Fibroblast of lung (primary cell): Measurements from ENCODE around the gene DPY19L1. TPM values are rescaled to one million over a fixed set of nuclear protein-coding genes. Genes with fewer than 3 reads are reported as not detected.
"Not testable (repeated sequence)": the region's sequence is repeated elsewhere in the genome, so short reads cannot be mapped to it uniquely, and the experiment has no call there.

Source experiments
- DNase-seq, 2 donors: peaks; one replicate each; pipeline versions ENCODE4 v3.0.0 to v3.0.0-alpha.2; 2010; ENCODE audit warnings: low read depth in 2 of 2
- H2AFZ ChIP-seq: 2 replicates; pipeline ENCODE4 v1.5.1; 2012; ENCODE audit warnings: low read length, control low read depth, inconsistent platforms
- H3K27ac ChIP-seq: 2 replicates; pipeline ENCODE4 v1.5.1; 2011; ENCODE audit warnings: low read length, control low read depth; ENCODE audit not compliant: insufficient read depth
- H3K27me3 ChIP-seq: 2 replicates; pipeline ENCODE4 v1.5.1; 2011; ENCODE audit warnings: mild to moderate bottlenecking, low read length; ENCODE audit not compliant: control insufficient read depth, insufficient read depth
- H3K36me3 ChIP-seq: 2 replicates; pipeline ENCODE4 v1.5.1; 2011; ENCODE audit warnings: low read length; ENCODE audit not compliant: control insufficient read depth, insufficient read depth
- H3K4me1 ChIP-seq: 2 replicates; pipeline ENCODE4 v1.5.1; 2011; ENCODE audit warnings: low read length; ENCODE audit not compliant: control insufficient read depth, insufficient read depth; ENCODE audit errors: extremely low read depth
- H3K4me2 ChIP-seq: 2 replicates; pipeline ENCODE4 v1.5.1; 2011; ENCODE audit warnings: low read length, control low read depth; ENCODE audit not compliant: insufficient read depth; ENCODE audit errors: extremely low read depth
- H3K4me3 ChIP-seq, 4 experiments: fragments of 200-600 bp in 1 of 4; sonication (generic) in 1 of 4; replicated peaks in 1 of 4; 2 replicates each; pipeline ENCODE4 v1.5.1; 2011 to 2016; ENCODE audit warnings: low read length in 4 of 4, low read depth in 3 of 4, mild to moderate bottlenecking in 3 of 4, control low read depth in 2 of 4, inconsistent platforms in 1 of 4, mixed read lengths in 1 of 4; ENCODE audit not compliant: insufficient read depth in 1 of 4; ENCODE audit errors: control extremely low read depth in 1 of 4
- H3K79me2 ChIP-seq: 2 replicates; pipeline ENCODE4 v1.5.1; 2012; ENCODE audit warnings: mild to moderate bottlenecking, low read length, inconsistent platforms; ENCODE audit not compliant: control insufficient read depth, insufficient read depth
- H3K9ac ChIP-seq: 2 replicates; pipeline ENCODE4 v1.5.1; 2011; ENCODE audit warnings: mild to moderate bottlenecking, low read length, control low read depth; ENCODE audit not compliant: insufficient read depth
- H3K9me3 ChIP-seq: 2 replicates; pipeline ENCODE4 v1.5.1; 2012; ENCODE audit warnings: low read depth, low read length; ENCODE audit not compliant: control insufficient read depth, insufficient read depth
- H4K20me1 ChIP-seq: 2 replicates; pipeline ENCODE4 v1.5.1; 2011; ENCODE audit warnings: low read length; ENCODE audit not compliant: control insufficient read depth, insufficient read depth; ENCODE audit errors: extremely low read depth
- EZH2 ChIP-seq: IDR thresholded peaks from 2 replicates; pipeline ENCODE4 v1.5.1; 2012; ENCODE audit warnings: low read length, control low read depth, mild to moderate bottlenecking; ENCODE audit errors: missing control alignments
- polyA plus RNA-seq, 2 donors: library from polyadenylated mRNA; depleted of rRNA in 1 of 2; stranded (reverse) in 1 of 2; unstranded in 1 of 2; fragments of >200 nt; gene quantifications; 2 replicates each; pipeline ENCODE4 v1.2.1, GENCODE V29; 2011 to 2012; ENCODE audit warnings: missing spikeins in 1 of 2
- total RNA-seq: library from RNA; depleted of rRNA; stranded (reverse); fragments of >200 nt; gene quantifications from 2 replicates; pipeline ENCODE4 v1.2.1, GENCODE V29; 2014
- TF ChIP-seq, protein P1 (sequence below), 2 donors: IDR thresholded peaks in 1 of 2; conservative IDR thresholded peaks in 1 of 2; 1 replicate in 1 of 2; 2 replicates in 1 of 2; pipeline ENCODE4 v1.5.1; 2011 to 2012; ENCODE audit warnings: low read length in 2 of 2, control low read depth in 1 of 2, inconsistent platforms in 1 of 2, low read depth in 1 of 2, mild to moderate bottlenecking in 1 of 2

The DPY19L1 gene
- total and polyA plus RNA-seq, 2 donors (not counting 1 experiment from before 2014, with no cell fraction given): 30.1 to 31.8 TPM

DNA sequence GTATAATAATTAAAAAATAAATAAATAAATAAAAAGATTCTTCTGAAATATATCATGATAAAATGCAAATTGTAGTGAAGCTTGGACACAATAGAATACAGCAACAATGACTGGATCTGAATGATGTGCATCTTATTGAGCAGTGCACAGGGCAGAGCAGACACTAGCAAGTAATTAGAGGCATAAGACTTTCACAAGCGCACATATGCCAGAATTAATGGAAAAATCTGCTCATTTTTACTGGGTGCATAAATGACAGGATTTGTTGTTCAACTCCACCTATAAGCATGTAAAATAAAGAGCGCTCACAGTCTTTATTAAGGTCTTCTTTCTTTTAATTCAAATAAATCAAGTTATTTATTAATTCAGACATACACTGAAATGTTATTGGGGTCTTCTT is 125.0 kb downstream of the DPY19L1 start:
- Histone ChIP-seq H2AFZ (no peak overlapping the region), H3K9me3 (no peaks in the 10 kb centered on the region), H3K4me3 (no peak overlapping the region), H3K9ac (no peak overlapping the region), H3K27me3 (no peaks in the 10 kb centered on the region), H3K4me2 (no peak overlapping the region), H3K27ac (no peak overlapping the region), H3K79me2 (no peaks in the 10 kb centered on the region), H3K4me1 (no peaks in the 10 kb centered on the region), H4K20me1 (no peaks in the 10 kb centered on the region), H3K36me3 (no peaks in the 10 kb centered on the region)
- TF ChIP-seq, protein P1, sequence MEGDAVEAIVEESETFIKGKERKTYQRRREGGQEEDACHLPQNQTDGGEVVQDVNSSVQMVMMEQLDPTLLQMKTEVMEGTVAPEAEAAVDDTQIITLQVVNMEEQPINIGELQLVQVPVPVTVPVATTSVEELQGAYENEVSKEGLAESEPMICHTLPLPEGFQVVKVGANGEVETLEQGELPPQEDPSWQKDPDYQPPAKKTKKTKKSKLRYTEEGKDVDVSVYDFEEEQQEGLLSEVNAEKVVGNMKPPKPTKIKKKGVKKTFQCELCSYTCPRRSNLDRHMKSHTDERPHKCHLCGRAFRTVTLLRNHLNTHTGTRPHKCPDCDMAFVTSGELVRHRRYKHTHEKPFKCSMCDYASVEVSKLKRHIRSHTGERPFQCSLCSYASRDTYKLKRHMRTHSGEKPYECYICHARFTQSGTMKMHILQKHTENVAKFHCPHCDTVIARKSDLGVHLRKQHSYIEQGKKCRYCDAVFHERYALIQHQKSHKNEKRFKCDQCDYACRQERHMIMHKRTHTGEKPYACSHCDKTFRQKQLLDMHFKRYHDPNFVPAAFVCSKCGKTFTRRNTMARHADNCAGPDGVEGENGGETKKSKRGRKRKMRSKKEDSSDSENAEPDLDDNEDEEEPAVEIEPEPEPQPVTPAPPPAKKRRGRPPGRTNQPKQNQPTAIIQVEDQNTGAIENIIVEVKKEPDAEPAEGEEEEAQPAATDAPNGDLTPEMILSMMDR (conservative IDR thresholded peaks at IDR 0.05 in 1 of 2, IDR thresholded peaks at IDR 0.05 in 1 of 2; ENCODE audit: low read depth in 1 of 2, low read length in 2 of 2): no peak
- DNase-seq: no peak

DNA sequence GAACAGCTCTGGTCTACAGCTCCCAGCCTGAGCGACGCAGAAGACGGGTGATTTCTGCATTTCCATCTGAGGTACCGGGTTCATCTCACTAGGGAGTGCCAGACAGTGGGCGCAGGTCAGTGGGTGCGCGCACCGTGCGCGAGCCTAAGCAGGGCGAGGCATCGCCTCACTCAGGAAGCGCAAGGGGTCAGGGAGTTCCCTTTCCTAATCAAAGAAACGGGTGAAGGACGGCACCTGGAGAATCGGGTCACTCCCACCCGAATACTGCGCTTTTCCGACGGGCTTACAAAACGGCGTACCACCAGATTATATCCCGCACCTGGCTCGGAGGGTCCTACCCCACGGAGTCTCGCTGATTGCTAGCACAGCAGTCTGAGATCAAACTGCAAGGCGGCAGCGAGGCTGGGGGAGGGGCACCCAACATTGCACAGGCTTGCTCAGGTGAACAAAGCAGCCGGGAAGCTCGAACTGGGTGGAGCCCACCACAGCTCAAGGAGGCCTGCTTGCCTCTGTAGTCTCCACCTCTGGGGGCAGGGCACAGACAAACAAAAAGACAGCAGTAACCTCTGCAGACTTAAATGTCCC is 130.9 kb downstream of the DPY19L1 start:
- H3K36me3 ChIP-seq, H3K79me2 ChIP-seq, H3K27me3 ChIP-seq, H3K27ac ChIP-seq, H3K9ac ChIP-seq, DNase-seq, H3K4me2 ChIP-seq, H3K9me3 ChIP-seq, H3K4me3 ChIP-seq, H4K20me1 ChIP-seq, H2AFZ ChIP-seq, H3K4me1 ChIP-seq: not testable (repeated sequence)

DNA sequence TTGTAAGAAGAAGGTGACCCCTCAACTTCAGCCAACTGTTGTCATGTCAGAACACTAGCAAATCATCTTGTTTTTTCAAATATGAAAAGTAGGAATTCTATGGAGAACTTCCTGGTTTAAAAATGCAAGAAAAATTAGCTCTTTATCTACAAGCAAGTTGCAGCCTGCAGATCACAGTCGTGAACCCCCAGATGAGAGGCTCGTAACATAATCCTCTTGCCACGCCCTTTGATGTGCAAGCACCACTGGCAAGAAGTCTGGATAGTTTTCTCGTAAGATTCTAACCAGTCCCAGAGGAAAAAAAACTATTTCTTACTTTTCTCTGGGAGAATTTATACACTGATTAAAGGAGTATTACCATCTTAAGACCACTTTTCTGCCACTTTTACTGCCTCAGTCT is 132.3 kb downstream of the DPY19L1 start:
- Histone ChIP-seq H3K4me3 (no peak overlapping the region), H3K36me3 (no peaks in the 10 kb centered on the region), H3K9me3 (no peaks in the 10 kb centered on the region), H3K9ac (no peak overlapping the region), H3K4me2 (no peak overlapping the region), H3K27me3 (no peaks in the 10 kb centered on the region), H4K20me1 (no peaks in the 10 kb centered on the region), H3K27ac (no peak overlapping the region), H2AFZ (no peak overlapping the region), H3K4me1 (no peaks in the 10 kb centered on the region), H3K79me2 (no peaks in the 10 kb centered on the region)
- DNase-seq: no peak
- no peak for TF ChIP-seq EZH2
- TF ChIP-seq, protein P1 (conservative IDR thresholded peaks at IDR 0.05 in 1 of 2, IDR thresholded peaks at IDR 0.05 in 1 of 2; ENCODE audit: low read depth in 1 of 2, low read length in 2 of 2): no peak

DNA sequence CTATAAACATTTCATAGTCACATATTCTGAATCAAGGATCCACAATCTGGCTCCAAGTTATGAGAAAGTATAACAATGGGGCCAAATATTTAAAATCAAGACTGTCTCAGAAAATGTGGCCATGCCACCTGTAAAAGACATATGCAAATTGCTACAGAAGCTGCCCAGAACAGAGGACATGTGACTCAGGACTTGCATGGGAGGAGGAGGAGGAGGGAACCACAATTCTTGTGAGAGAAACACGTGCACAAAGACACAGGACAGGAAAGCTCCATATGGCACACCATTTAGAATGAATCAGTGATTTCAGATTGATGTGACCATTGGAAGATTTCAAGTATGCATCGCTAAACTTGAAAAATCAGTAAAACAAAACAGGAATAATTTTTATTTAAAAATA is 133.4 kb downstream of the DPY19L1 start:
- H3K4me1 ChIP-seq, H2AFZ ChIP-seq, H3K36me3 ChIP-seq, H3K4me2 ChIP-seq, DNase-seq, H3K27ac ChIP-seq, H3K4me3 ChIP-seq, H3K9ac ChIP-seq, H3K27me3 ChIP-seq, H4K20me1 ChIP-seq, H3K9me3 ChIP-seq, H3K79me2 ChIP-seq: not testable (repeated sequence)
